Raji (cell line): ENCODE data around the gene RHOC.

Experiments
- POLR2A ChIP-seq: IDR thresholded peaks from 2 replicates; pipeline ENCODE4 v1.6.1; 2011; ENCODE audit warnings: low read depth, low read length, control low read depth; ENCODE audit not compliant: insufficient read depth

RHOC gene

DNA sequence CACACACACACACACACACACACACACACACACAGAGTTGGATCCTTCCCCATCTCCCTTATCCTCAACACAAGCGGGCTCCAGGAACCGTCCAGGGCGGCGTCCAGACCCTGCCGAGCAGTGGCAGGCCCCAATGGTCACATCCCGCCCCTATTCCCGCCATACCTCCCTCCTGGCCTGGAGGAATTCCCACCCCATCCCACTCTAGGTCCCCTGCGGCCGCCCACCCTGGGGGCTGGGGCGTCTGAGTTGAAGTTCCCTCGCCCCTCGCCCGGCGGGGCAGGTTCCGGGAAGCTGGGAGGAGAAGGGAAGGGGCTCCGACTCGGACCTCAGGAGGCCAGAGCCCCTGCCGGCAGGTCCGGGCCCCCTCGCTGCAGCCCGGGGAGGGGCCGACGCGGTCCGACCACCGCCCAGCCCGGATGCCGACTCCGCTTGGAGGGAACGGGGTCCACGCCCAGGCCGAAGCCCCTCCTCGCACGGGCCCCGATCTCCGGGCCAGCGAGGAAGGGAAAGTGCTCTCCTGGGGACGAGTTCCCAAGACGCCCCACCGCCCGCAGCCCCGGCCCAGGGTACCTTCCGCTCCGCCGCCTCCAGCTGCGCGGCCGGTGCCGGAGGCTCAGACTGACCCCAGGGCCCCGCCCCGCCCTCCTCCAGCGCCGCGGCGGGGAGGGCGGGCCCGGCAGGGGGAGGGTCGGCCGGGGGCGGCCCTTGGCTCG is at the start of gene RHOC:
Gene RHOC (minus strand): TSS at position 623 of the 716 bp plus-strand sequence. CDS start 3,328 bp downstream, outside the sequence.
- no peak for TF ChIP-seq POLR2A

- no peak for TF ChIP-seq POLR2A
Measured at GRCh38 chr1:112754116-112754628, 47.2 kb upstream of the RHOC start.

- no peak for TF ChIP-seq POLR2A
Measured at GRCh38 chr1:112748396-112748795, 41.5 kb upstream of the RHOC start.

GRCh38 chr1:112744009-112744578 is 37.2 kb upstream of the RHOC start:
- TF ChIP-seq POLR2A = no peak

DNA sequence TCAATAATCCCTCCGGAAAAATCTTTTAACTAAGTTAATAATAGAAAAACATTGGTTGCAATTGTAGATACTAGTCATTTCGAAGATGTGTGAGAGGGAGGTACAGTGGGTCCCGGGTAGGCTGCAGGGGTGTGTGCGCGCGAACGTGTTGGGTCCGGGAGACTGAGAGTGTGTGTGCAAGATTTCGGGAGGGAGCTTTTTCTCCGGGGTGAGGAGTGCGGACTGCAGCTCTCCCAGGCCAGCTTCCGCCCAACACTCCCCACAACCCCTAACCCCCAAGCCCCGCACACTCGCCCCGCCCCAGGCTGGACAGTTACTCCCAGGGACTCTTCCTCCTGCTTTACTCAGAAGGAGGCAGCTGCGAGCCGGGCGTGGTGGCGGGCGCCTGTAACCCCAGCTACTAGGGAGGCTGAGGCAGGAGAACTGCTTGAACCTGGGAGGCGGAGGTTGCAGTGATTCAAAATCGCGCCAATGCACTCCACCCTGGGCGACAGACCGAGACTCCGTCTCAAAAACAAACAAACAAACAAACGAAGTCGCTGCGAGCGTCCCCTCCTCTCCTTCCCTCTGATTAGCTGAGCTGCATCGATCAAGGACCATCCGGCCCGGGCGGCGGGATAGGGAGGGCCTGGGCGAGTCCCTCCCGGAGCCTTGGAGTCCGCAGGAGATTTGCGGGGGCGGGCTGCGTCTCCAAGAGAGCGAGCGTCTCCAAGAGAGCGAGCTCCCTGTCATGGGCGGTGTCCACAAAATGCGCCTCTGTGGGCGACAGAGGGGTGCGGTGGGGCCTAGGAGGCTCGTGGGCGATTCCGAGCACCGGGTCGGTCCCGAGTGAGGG is 36.5 kb upstream of the RHOC start:
- no peak for TF ChIP-seq POLR2A

DNA sequence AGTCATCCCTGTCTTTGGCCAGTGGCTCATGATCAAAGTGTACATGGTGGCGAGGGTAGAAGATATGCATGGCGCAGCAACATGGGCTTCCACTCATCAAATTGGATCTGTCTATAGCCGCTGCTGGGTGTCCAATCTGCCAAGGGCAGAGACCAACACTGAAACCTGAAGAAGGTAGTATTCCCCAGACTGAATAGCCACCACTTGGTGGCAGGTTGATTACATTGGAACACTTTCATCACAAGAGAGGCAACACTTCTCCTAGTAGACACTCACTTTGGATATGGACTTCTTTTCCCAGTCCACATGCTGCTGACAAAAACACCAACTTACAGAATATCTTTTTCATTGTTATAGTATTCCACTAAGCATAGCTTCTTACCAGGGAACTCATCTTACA is 30.6 kb upstream of the RHOC start:
- TF ChIP-seq POLR2A = no peak

- TF ChIP-seq POLR2A = no peak
Measured at GRCh38 chr1:112735752-112736151, 28.8 kb upstream of the RHOC start.

DNA sequence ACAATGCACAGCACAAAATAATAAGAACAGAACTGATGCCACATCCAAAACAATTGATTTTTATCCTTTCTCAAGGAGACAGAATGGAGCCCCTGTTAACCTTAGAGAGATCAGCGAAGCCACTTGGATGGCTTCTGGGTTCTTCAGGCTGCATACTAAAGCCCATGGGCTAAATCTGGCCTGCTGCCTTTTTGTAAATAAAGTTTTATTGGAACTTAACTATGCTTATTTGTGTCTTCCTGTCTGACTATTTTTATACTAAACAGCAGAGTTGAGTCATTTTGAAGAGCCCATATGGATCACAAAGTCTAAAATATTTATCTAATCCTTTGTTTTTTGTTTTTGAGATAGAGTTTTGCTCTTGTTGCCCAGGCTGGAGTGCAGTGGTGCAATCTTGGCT is 24.5 kb upstream of the RHOC start:
- no peak for TF ChIP-seq POLR2A

DNA sequence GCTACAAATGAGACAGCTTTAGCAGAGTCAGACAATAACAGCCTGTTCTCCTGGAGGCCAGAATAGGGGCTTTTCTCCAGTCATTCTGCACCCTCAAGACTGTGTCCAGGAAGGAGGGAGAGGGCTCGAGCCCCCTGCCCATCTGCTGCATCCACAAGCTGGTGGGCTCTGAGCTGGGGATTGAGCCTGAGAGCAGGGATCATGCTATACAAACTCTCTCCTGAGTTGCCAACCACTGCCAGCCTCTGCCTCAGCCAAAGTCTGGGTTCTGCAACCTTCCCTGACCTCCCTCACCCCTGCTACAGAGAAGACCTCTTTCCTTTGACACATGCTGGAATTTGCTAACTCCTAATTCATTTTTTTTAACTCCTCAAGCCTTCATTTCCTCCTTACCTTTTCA is 23.0 kb upstream of the RHOC start:
- no peak for TF ChIP-seq POLR2A

DNA sequence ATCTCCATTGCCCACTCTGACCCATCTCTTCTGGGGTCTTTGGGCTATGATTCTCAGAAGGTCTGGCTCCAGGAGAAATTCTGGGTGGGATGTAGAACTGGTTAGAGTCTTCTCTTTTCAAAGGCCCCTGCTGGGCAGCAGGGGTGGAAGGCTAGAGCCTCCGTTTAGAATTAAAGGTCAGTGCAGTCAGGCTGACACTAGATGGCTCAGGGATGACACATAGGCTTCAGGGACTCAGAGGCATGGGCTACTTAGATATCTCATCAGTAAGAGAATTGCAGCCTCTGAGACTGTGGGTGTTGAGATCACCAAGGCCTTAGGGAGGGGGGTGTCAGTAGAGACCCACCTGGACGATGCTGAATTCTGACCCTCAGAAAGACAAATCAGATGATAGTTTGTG is 20.8 kb upstream of the RHOC start:
- no peak for TF ChIP-seq POLR2A

GRCh38 chr1:112723511-112723839 is 16.5 kb upstream of the RHOC start:
- TF ChIP-seq POLR2A = no peak

DNA sequence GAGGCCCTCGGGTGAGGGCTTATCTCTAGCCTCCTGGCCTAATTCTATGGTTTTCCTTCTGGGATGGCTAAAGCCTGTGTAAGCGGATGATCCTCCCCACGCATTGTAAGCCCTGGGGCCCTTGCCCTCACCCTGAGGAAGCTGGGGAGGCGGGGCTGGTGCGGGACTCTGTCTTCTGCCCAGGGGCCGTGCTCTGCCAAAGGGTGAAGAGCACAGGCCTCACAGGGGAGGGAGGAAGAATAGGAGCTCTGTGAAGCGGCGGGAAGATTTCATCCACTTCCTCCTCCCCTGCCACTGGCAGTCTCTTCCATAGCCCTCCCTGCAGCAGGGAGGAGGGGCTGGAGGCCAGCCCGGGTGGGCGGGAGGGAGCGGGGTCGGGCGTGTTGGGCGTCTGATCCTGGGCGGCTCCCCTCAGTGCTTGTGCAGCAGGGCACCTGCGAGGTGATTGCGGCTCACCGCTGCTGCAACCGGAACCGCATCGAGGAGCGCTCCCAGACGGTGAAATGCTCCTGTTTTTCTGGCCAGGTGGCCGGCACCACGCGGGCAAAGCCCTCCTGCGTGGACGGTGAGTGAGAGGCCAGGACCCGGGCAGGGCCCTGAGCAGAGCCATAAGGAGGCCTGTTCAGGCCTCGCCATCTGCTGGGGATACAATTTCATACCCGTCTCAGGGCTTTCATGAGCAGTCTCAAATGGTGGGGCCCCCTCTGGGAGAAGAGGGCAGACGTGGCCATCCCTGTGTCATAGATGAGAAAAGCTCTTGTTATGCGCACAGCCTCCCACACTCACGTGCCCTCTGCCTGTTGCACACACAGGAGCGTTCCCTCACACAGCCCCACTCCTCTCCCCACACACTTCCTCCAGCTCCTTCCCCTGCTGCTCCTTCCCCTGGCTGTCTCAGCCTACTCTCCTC is 15.9 kb upstream of the RHOC start:
- no peak for TF ChIP-seq POLR2A

GRCh38 chr1:112721966-112722524 is 15.1 kb upstream of the RHOC start:
- TF ChIP-seq POLR2A = no peak

- no peak for TF ChIP-seq POLR2A
Measured at GRCh38 chr1:112720800-112721199, 13.9 kb upstream of the RHOC start.

DNA sequence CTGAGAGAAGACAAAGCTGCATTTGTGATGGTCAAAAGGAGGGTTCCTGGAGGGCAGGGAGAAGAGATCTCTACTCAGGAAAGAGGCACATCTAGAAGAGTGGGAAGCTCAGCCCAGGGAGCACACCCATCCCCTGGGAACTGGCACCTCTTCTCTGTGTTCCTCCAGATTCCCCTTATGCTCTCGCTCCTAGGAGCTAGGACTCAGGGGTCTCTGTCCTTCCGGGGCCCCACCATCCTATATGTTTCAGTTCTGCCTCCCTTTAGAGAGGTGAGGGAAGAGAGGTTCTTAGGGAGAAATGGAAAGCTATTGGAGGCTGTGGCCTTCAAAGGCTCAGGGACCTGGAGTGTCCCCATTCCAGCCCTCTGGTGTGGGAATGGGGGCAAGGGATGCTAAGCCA is 12.8 kb upstream of the RHOC start:
- no peak for TF ChIP-seq POLR2A
